Neural cell (in vitro differentiated cells): Measurements from ENCODE around the gene PDE9A.

ENCODE experiments used
- EP300 ChIP-seq: fragments of 450-650 bp; conservative IDR thresholded peaks from 2 replicates; pipeline ENCODE4 v1.6.1; 2014; ENCODE audit warnings: antibody characterized with exemption, mild to moderate bottlenecking, moderate library complexity; ENCODE audit not compliant: poor library complexity, severe bottlenecking
- EZH2 ChIP-seq: fragments of 200-600, 300-800 bp; shearing (Covaris generic), sonication (generic); IDR thresholded peaks from 2 replicates; pipeline ENCODE4 v1.6.1; 2014; ENCODE audit warnings: antibody characterized with exemption, low read length, borderline replicate concordance, mild to moderate bottlenecking; ENCODE audit not compliant: insufficient read depth, poor library complexity, severe bottlenecking
- RAD21 ChIP-seq: fragments of 450-650 bp; conservative IDR thresholded peaks from 2 replicates; pipeline ENCODE4 v1.6.1; 2014; ENCODE audit warnings: antibody characterized with exemption, mild to moderate bottlenecking, moderate library complexity
- TF ChIP-seq, protein P1 (sequence below): fragments of 450-650 bp; IDR thresholded peaks from 2 replicates; pipeline ENCODE4 v1.5.1; 2014; ENCODE audit warnings: antibody characterized with exemption, mild to moderate bottlenecking, moderate library complexity; ENCODE audit not compliant: poor library complexity, severe bottlenecking

- no peak for TF ChIP-seq EZH2
- no peak for TF ChIP-seq EP300
- TF ChIP-seq, protein P1, sequence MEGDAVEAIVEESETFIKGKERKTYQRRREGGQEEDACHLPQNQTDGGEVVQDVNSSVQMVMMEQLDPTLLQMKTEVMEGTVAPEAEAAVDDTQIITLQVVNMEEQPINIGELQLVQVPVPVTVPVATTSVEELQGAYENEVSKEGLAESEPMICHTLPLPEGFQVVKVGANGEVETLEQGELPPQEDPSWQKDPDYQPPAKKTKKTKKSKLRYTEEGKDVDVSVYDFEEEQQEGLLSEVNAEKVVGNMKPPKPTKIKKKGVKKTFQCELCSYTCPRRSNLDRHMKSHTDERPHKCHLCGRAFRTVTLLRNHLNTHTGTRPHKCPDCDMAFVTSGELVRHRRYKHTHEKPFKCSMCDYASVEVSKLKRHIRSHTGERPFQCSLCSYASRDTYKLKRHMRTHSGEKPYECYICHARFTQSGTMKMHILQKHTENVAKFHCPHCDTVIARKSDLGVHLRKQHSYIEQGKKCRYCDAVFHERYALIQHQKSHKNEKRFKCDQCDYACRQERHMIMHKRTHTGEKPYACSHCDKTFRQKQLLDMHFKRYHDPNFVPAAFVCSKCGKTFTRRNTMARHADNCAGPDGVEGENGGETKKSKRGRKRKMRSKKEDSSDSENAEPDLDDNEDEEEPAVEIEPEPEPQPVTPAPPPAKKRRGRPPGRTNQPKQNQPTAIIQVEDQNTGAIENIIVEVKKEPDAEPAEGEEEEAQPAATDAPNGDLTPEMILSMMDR: no peak
- TF ChIP-seq RAD21: no peak
These were observed 20.4 kb downstream of the PDE9A start for GRCh38 chr21:42673633-42674328.
